Vagina (tissue), 2 donors: Measurements from ENCODE around the gene BPIFB1. TPM values are rescaled to one million over a fixed set of nuclear protein-coding genes. Genes with fewer than 3 reads are reported as not detected.

ENCODE experiments used
- DNase-seq, 2 donors: peaks; one replicate each; pipeline ENCODE4 v3.0.0-alpha.2; 2017; ENCODE audit errors: extremely low spot score in 2 of 2
- H3K27ac ChIP-seq: fragments of 200-600 bp; sonication (generic); one replicate; pipeline ENCODE4 v1.5.1; 2019
- H3K27me3 ChIP-seq: fragments of 200-600 bp; sonication (generic); one replicate; pipeline ENCODE4 v1.5.1; 2019
- H3K36me3 ChIP-seq, 2 donors: fragments of 200-600 bp; sonication (generic); one replicate each; pipeline ENCODE4 v1.5.1; 2017 to 2019
- H3K4me1 ChIP-seq: fragments of 200-600 bp; sonication (generic); one replicate; pipeline ENCODE4 v1.5.1; 2019
- H3K4me3 ChIP-seq, 2 donors: fragments of 200-600 bp; sonication (generic); 1 replicate in 1 of 2; 2 replicates in 1 of 2; pipeline ENCODE4 v1.5.1; 2016 to 2019
- H3K9me3 ChIP-seq: fragments of 200-600 bp; sonication (generic); one replicate; pipeline ENCODE4 v1.5.1; 2019
- CTCF ChIP-seq, 3 experiments: fragments of 450-650 bp in 2 of 3; fragments of 200-600 bp in 1 of 3; sonication (generic) in 1 of 3; IDR thresholded peaks; one replicate each; pipeline ENCODE4 v1.5.1; 2017 to 2019; ENCODE audit warnings: antibody characterized with exemption in 3 of 3, mild to moderate bottlenecking in 2 of 3, moderate library complexity in 2 of 3
- POLR2A ChIP-seq, 2 donors: fragments of 450-650 bp; IDR thresholded peaks; one replicate each; pipeline ENCODE4 v1.6.1; 2017; ENCODE audit warnings: antibody characterized with exemption in 2 of 2, mild to moderate bottlenecking in 2 of 2, moderate library complexity in 2 of 2
- POLR2AphosphoS5 ChIP-seq, 2 donors: sonication (generic); formaldehyde crosslinking; IDR thresholded peaks; one replicate each; pipeline ENCODE4 v1.9.0; 2017; ENCODE audit warnings: antibody characterized with exemption in 2 of 2, mild to moderate bottlenecking in 2 of 2, low read depth in 1 of 2; ENCODE audit not compliant: insufficient read depth in 1 of 2
- intact Hi-C: fragments of 100-400 bp; cut with DNase I; formaldehyde crosslinking; loops from one replicate; pipeline ENCODE4 v1.15.1; 2023
- total RNA-seq: library from RNA; depleted of rRNA; stranded (reverse); fragments of >200 nt; gene quantifications from one replicate; pipeline ENCODE4 v1.2.3, GENCODE V29; 2016

Gene BPIFB1
- total RNA-seq, 1 donor from 2014 or later: not detected

DNA sequence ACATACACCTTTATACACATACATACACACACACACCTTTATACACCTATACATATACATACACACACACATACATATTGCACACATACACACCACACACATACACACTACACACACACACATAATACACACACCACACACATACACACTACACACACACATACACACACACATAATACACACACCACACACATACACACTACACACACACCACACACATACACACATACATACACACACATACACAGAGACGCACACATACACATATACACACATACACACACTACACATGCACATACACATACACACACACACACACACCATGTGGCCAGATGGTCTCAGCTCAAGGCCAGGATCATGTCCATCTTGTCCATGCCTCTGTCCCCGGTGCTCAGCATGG is 25.7 kb downstream of the BPIFB1 start:
- Histone ChIP-seq H3K36me3 (no peaks in the 10 kb centered on the region), H3K4me1 (no peaks in the 10 kb centered on the region), H3K4me3 (no peak overlapping the region), H3K27ac (no peak overlapping the region), H3K9me3 (no peaks in the 10 kb centered on the region), H3K27me3 (no peaks in the 10 kb centered on the region)
- no peak for DNase-seq
- intact Hi-C loops: no loop called here
- TF ChIP-seq POLR2A (IDR thresholded peaks at IDR 0.05) (no peak), POLR2AphosphoS5 (IDR thresholded peaks at IDR 0.05; ENCODE audit: insufficient read depth in 1 of 2, low read depth in 1 of 2) (no peak), CTCF (IDR thresholded peaks at IDR 0.05) (no peak)

- Histone ChIP-seq H3K27ac (no peak overlapping the region), H3K27me3 (no peaks in the 10 kb centered on the region), H3K36me3 (no peaks in the 10 kb centered on the region), H3K9me3 (no peaks in the 10 kb centered on the region), H3K4me1 (no peaks in the 10 kb centered on the region), H3K4me3 (no peak overlapping the region)
- intact Hi-C loops: no loop called here
- no peak for DNase-seq
- TF ChIP-seq CTCF (IDR thresholded peaks at IDR 0.05): no peak
Observed at GRCh38 chr20:33309631-33310030, 26.6 kb downstream of the BPIFB1 start.

DNA sequence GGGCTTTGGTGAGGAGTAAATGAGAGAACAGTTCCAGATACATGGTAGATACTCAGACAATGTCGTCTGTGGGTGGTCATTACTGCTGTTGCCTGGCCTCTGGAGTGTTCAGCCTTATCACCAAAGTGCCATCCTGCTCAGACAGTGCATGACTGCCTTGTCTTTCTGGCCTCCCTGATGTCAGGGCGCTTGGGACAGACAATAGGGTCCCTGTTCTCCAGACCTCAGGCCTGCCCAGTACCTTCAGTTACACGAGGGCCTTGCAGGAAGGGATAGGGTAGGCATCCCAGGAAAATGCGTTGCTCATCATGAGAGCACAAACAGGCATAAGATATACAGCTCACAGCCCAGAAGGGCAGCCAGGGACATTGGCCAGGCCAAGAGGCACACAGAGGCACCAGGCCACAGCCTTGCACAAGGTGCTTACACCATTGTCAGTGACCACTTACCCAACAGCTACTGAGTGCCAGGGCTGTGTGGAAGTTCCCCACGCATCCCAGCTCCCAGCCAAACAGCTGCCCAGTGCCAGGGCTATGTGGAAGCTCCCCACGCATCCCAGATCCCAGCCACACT is 27.4 kb downstream of the BPIFB1 start:
- intact Hi-C loops: no loop called here
- H3K27me3 ChIP-seq: no peaks in the 10 kb centered on the region
- no peak overlapping the region for H3K4me3 ChIP-seq
- no peak overlapping the region for H3K27ac ChIP-seq
- no peaks in the 10 kb centered on the region for H3K9me3 ChIP-seq
- TF ChIP-seq POLR2A (IDR thresholded peaks at IDR 0.05): no peak
- TF ChIP-seq CTCF (IDR thresholded peaks at IDR 0.05): no peak
- no peak for TF ChIP-seq POLR2AphosphoS5 (IDR thresholded peaks at IDR 0.05; ENCODE audit: insufficient read depth in 1 of 2, low read depth in 1 of 2)
- H3K36me3 ChIP-seq: no peaks in the 10 kb centered on the region
- no peak for DNase-seq
- no peaks in the 10 kb centered on the region for H3K4me1 ChIP-seq

GRCh38 chr20:33311011-33311410 is 28.0 kb downstream of the BPIFB1 start:
- Histone ChIP-seq H3K4me1 (no peaks in the 10 kb centered on the region), H3K27me3 (no peaks in the 10 kb centered on the region), H3K9me3 (no peaks in the 10 kb centered on the region), H3K36me3 (no peaks in the 10 kb centered on the region), H3K4me3 (no peak overlapping the region), H3K27ac (no peak overlapping the region)
- DNase-seq: no peak
- intact Hi-C loops: no loop called here
- TF ChIP-seq POLR2A (IDR thresholded peaks at IDR 0.05): no peak
- TF ChIP-seq POLR2AphosphoS5 (IDR thresholded peaks at IDR 0.05; ENCODE audit: insufficient read depth in 1 of 2, low read depth in 1 of 2): no peak
- TF ChIP-seq CTCF (IDR thresholded peaks at IDR 0.05): no peak

DNA sequence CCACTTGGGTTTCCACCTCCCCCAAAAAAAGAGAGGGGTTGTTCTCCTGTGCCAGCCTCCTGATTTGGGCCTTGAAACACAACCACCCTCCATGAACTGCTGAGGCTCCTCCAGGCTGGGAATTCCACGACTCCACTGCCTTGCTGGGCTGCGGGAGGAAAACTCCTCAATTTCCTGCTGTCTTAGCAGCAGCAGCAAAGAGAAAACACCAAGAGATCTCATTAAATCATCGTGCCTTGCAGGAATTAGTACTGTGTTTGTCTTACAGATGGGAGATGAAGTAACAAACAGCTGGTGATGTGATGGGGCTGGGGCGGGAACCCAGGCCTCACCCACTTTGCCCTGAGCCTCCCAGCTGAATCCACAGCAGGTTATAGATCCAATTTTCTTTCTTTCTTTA is 29.0 kb downstream of the BPIFB1 start:
- TF ChIP-seq POLR2AphosphoS5 (IDR thresholded peaks at IDR 0.05; ENCODE audit: insufficient read depth in 1 of 2, low read depth in 1 of 2) (no peak), POLR2A (IDR thresholded peaks at IDR 0.05) (no peak), CTCF (IDR thresholded peaks at IDR 0.05) (no peak)
- Histone ChIP-seq H3K4me1 (no peaks in the 10 kb centered on the region), H3K27ac (no peak overlapping the region), H3K9me3 (no peaks in the 10 kb centered on the region), H3K4me3 (no peak overlapping the region), H3K36me3 (no peaks in the 10 kb centered on the region), H3K27me3 (no peaks in the 10 kb centered on the region)
- intact Hi-C loops: no loop called here
- DNase-seq: no peak
